A549 treated with RU486 at 1 μM for 4 hours (cell line): Measurements from ENCODE around the gene TTLL10. TPM values are rescaled to one million over a fixed set of nuclear protein-coding genes. Genes with fewer than 3 reads are reported as not detected.

Experiments used
- total RNA-seq: library from RNA; stranded (reverse); fragments of 200-300 nt; extraction: Qiagen RNA extraction; gene quantifications from 5 replicates; pipeline ENCODE4 v1.2.3, GENCODE V29; 2022; ENCODE audit warnings: low read depth

The TTLL10 gene, protein sequence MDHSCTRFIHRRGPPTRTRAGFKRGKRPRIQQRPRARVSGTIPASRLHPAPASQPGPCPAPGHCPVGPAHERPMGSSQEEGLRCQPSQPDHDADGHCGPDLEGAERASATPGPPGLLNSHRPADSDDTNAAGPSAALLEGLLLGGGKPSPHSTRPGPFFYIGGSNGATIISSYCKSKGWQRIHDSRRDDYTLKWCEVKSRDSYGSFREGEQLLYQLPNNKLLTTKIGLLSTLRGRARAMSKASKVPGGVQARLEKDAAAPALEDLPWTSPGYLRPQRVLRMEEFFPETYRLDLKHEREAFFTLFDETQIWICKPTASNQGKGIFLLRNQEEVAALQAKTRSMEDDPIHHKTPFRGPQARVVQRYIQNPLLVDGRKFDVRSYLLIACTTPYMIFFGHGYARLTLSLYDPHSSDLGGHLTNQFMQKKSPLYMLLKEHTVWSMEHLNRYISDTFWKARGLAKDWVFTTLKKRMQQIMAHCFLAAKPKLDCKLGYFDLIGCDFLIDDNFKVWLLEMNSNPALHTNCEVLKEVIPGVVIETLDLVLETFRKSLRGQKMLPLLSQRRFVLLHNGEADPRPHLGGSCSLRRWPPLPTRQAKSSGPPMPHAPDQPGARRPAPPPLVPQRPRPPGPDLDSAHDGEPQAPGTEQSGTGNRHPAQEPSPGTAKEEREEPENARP
- total RNA-seq, result not detected in 5 replicates

DNA sequence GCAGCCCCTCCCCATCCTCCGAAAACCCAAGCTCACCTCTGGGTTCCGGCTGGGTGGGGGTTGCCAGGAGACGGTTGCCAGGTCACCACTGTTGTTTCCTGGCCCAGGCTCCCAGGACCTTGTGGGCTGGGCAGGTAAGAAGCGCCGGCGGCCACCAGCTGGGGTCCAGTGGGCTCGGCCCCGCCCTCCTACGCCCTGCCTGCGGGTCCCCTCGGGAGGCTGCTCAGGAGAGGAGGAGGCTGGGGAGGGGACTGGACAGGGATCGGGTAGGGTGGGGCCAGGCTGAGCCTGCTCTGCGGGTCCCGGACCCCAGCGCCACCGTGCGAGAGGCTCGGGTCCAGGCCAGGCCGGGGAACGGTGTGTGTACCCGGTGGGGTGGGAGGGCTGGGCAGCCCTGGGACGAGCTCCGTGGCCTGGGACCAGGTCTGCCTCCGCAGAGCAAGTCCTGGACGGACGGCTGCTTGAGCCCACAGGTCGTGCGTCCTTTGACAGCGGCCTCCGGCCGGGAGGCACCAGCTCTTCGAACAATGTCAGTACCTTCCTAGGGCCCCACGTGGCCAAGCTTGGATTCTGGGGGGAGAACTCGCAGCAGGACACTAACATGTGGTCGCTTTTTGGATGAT lies at the start of gene TTLL10:
Gene TTLL10 (plus strand): TSS at position 88 of the 623 bp plus-strand sequence. CDS start 5,336 bp downstream, outside the sequence.

DNA sequence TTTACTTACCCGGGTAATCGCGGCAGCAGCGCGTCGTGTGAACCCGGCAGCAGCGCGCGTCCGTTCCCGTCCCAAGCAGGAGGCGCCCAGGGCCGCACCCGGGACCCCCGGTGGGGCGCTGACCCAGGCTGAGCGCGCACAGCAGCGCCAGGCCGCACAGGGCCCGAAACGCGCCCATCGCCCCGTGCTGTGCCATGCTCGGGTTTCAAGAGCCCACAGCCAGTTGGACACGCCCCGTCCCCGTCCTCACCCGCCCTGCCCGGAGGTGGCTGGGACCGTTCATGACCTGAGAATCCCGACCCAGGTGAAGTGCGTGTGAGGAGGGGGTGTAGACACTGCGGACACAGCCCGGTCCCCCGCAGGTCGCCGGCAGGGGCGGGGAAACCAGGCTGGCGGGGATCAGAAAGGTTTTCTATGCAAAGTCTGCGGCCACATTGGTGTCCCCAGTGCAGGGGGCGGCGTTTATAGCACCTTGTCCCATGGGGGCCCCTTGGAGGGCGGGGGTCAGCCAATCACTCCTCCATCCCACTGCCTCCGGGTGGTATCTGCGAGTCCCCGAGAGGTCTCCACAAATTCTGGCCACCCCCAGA lies 32.8 kb downstream of the TTLL10 start, which contains the start of gene TNFRSF18:
Gene TNFRSF18 (minus strand): TSS at position 217 of the 590 bp plus-strand sequence. CDS start 21 bp downstream, at position 196.

DNA sequence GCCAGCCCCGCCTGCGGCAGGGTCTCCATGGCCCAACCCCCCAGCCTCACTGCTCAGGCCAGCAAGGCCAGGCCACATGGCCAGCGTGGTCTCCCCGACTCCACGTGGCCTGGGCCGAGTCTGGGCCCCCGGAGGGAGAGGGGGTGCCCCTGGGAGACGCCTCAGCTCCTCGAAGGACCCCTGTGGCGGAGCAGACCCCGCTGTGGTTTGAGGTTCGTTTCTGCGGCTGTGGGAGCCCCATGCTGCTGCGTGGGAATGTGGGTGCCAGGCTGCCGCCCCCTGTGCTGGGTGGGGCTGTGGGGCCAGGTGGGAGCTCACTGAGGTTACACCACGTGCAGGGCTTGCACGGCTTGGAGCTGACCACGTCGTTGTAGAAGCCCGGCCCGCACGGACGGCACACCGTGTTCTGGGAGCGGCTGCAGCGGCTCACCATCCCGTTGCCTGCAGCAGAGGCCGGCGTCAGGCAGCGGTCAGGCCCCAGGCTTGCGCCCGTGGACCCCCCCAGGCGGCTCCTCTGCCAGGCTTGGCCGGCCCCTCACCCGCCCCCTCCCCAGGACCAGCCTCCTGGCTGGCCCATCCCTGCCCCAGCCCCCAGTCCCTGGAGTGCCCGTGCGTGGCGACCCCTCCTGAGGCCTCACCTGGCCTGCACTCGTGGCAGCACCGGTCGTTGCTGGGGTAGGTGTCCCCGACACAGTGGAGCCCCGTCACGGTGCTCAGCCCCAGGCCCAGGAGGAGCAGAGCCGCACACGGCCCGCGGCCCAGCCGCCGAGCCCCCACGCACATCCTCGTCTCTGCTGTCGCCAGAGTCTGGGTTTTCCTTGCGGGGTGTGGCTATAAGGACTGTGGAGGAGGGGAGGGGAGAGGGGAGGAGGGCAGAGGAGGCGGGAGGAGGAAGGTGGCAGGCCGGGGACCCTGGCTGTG lies 39.9 kb downstream of the TTLL10 start, which contains the start of gene TNFRSF4:
Gene TNFRSF4 (minus strand): TSS at position 809 of the 921 bp plus-strand sequence. CDS start 26 bp downstream, at position 783.

DNA sequence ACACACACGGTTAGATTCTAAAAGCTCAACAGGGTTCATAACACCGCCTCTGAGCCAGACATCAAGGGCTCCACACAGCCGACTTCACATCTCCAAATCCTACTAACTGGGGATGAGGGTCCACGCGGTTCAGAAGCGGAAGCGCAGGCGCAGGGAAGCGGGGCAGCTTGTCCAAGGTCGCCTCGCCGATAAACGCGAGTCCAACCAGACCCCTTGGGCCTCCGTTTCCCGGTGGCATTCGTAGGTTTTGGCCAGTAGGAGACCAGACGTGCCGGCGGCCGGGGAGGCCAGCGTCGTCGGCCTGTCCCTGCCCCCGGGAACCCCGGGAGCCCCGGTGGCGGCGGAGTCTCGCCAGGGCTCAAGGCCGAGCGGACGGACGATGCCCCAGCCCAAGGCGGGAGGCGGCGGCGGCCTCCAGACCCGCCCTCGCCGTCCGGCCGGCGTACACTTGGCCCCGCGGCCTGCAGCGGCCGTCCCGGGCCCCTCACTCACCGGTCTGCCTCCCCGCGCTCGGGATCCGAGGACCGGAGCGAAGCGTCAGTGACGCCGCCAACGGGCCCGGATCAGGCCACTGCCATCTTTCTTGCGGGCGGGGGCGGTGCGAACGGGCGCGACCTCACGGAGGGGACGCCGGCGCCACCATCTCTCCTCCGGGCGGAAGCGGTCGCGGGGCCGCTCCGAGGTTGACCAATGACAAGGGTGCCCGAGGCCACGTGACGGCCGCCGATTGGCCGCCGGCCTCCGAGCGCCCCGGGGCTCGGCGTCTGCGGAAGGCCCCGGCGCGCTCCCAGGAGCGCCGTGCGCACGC lies 57.9 kb downstream of the TTLL10 start, which contains the start of gene SDF4:
Gene SDF4 (minus strand): TSS at position 602 of the 808 bp plus-strand sequence. CDS start 3,229 bp downstream, outside the sequence.

DNA sequence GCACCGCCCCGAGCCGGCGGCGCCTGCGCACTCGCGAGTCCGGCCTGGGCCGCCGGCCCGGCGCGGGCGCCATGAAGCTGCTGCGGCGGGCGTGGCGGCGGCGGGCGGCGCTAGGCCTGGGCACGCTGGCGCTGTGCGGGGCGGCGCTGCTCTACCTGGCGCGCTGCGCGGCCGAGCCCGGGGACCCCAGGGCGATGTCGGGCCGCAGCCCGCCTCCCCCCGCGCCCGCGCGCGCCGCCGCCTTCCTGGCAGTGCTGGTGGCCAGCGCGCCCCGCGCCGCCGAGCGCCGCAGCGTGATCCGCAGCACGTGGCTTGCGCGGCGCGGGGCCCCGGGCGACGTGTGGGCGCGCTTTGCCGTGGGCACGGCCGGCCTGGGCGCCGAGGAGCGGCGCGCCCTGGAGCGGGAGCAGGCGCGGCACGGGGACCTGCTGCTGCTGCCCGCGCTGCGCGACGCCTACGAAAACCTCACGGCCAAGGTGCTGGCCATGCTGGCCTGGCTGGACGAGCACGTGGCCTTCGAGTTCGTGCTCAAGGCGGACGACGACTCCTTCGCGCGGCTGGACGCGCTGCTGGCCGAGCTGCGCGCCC lies 58.6 kb downstream of the TTLL10 start, which contains the start of gene B3GALT6:
Gene B3GALT6 (plus strand): TSS at position 30 of the 588 bp plus-strand sequence. CDS start 42 bp downstream, at position 72.

DNA sequence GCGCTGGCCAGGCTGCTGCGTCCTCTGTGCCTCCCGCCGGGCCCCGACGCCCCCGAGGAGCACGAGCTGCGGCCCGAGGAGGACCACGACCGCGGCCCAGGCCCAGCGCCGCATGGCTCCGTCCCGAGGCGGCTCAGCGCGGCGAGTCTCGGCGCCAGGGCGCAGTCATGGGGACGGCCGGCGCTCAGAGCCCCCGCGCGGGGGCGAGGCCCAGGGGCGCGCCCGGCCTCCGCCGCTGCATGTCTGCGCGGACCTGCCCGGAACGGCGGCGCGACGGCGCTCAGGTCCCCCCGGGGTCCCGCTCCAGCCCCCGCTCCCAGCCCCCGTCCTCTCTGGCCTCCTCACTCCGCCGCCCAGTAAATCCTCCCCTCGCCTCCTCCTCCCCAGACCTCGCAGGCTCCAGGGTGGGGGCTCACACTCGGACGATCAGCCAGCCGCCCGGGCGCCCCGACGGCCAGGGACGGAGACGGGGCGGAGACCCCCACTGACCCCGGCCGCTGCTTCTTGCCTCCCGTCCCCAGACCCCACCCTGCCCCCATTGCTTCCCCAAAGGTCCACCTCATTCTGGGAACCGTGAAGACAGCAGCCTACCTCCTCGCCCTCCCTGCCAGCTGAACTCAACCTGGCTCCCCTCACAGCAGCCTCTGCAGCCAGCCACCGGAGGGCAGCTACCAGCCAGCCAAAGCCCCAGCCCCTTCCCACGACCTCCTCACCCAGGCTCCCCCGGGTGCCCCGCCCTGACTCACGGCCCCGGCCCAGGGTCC lies 73.1 kb downstream of the TTLL10 start, which contains the start of gene C1QTNF12:
Gene C1QTNF12 (minus strand): TSS at position 146 of the 764 bp plus-strand sequence. CDS start 32 bp downstream, at position 114.

Other genes starting within 250 kb of the TTLL10 start
- 19.4 to 36.1 TPM (median 30.2 TPM) in 5 replicates for gene SAMD11, start 250.0 kb upstream of the TTLL10 start, total RNA-seq
- 68.1 to 90.3 TPM (median 83.4 TPM) in 5 replicates for gene NOC2L, start 214.6 kb upstream of the TTLL10 start, total RNA-seq
- gene KLHL17, start 213.3 kb upstream of the TTLL10 start, total RNA-seq, result 9.9 to 18.0 TPM (median 14.9 TPM) in 5 replicates
- 3.7 to 7.6 TPM (median 5.5 TPM) in 5 replicates for gene PLEKHN1, start 207.4 kb upstream of the TTLL10 start, total RNA-seq
- gene PERM1, start 191.8 kb upstream of the TTLL10 start, total RNA-seq, result 0.20 to 0.29 TPM (median 0.21 TPM) in 4 of 5 replicates, not detected in the other
- 29.0 to 81.0 TPM (median 71.2 TPM) in 5 replicates for gene HES4, start 173.8 kb upstream of the TTLL10 start, total RNA-seq
- gene ISG15, start 160.4 kb upstream of the TTLL10 start, total RNA-seq, result 16.4 to 26.6 TPM (median 23.7 TPM) in 5 replicates
- gene AGRN, start 153.8 kb upstream of the TTLL10 start, total RNA-seq, result 74.8 to 132 TPM (median 111 TPM) in 5 replicates
- 0.32 to 0.62 TPM (median 0.53 TPM) in 5 replicates for gene RNF223, start 99.6 kb upstream of the TTLL10 start, total RNA-seq
- gene C1orf159, start 57.8 kb upstream of the TTLL10 start, total RNA-seq, result 8.5 to 15.1 TPM (median 13.8 TPM) in 5 replicates
- gene TNFRSF18, start 32.7 kb downstream of the TTLL10 start, total RNA-seq, result not detected in 5 replicates
- 0.22 TPM in 1 of 5 replicates, not detected in the others for gene TNFRSF4, start 40.3 kb downstream of the TTLL10 start, total RNA-seq
- 105 to 136 TPM (median 127 TPM) in 5 replicates for gene SDF4, start 58.1 kb downstream of the TTLL10 start, total RNA-seq
- gene B3GALT6, start 58.4 kb downstream of the TTLL10 start, total RNA-seq, result 11.0 to 22.5 TPM (median 21.8 TPM) in 5 replicates
- gene C1QTNF12, start 72.8 kb downstream of the TTLL10 start, total RNA-seq, result 0.59 to 1.7 TPM (median 1.1 TPM) in 5 replicates
- 35.9 to 51.0 TPM (median 48.6 TPM) in 5 replicates for gene UBE2J2, start 100.0 kb downstream of the TTLL10 start, total RNA-seq
- gene SCNN1D, start 106.6 kb downstream of the TTLL10 start, total RNA-seq, result 0.68 to 1.3 TPM (median 1.2 TPM) in 5 replicates
- gene ACAP3, start 134.1 kb downstream of the TTLL10 start, total RNA-seq, result 8.1 to 17.8 TPM (median 13.7 TPM) in 5 replicates
- gene PUSL1, start 134.7 kb downstream of the TTLL10 start, total RNA-seq, result 16.5 to 29.3 TPM (median 22.8 TPM) in 5 replicates
- gene INTS11, start 150.8 kb downstream of the TTLL10 start, total RNA-seq, result 47.7 to 61.4 TPM (median 58.1 TPM) in 5 replicates
- gene CPTP, start 150.9 kb downstream of the TTLL10 start, total RNA-seq, result 13.1 to 20.9 TPM (median 18.3 TPM) in 5 replicates
- gene TAS1R3, start 157.4 kb downstream of the TTLL10 start, total RNA-seq, result 0.08 to 0.14 TPM (median 0.12 TPM) in 5 replicates
- 44.0 to 77.6 TPM (median 71.9 TPM) in 5 replicates for gene DVL1, start 175.5 kb downstream of the TTLL10 start, total RNA-seq
- 0.16 to 1.0 TPM (median 0.27 TPM) in 4 of 5 replicates, not detected in the other for gene MXRA8, start 184.7 kb downstream of the TTLL10 start, total RNA-seq
- gene AURKAIP1, start 201.3 kb downstream of the TTLL10 start, total RNA-seq, result 99.9 to 181 TPM (median 176 TPM) in 5 replicates
- gene CCNL2, start 225.5 kb downstream of the TTLL10 start, total RNA-seq, result 36.2 to 57.5 TPM (median 50.3 TPM) in 5 replicates
- gene MRPL20, start 233.4 kb downstream of the TTLL10 start, total RNA-seq, result 127 to 156 TPM (median 138 TPM) in 5 replicates
- gene ANKRD65, start 247.4 kb downstream of the TTLL10 start, total RNA-seq, result not detected in 5 replicates